H1 (cell line): ENCODE measurements around the gene GABRP. TPM values are rescaled to one million over a fixed set of nuclear protein-coding genes. Genes with fewer than 3 reads are reported as not detected.

Experiments used
- CHD7 ChIP-seq: fragments of 300-600 bp; sonication (generic); IDR thresholded peaks from 2 replicates; pipeline ENCODE4 v1.7.1; 2012; ENCODE audit warnings: low read length, moderate library complexity, mild to moderate bottlenecking, inconsistent platforms; ENCODE audit not compliant: insufficient replicate concordance
- JUN ChIP-seq: IDR thresholded peaks from 2 replicates; pipeline ENCODE4 v1.6.1; 2011; ENCODE audit warnings: low read depth, mild to moderate bottlenecking, improper control_type of control experiment, low read length
- TEAD4 ChIP-seq: IDR thresholded peaks from 2 replicates; pipeline ENCODE4 v1.6.1; 2012; ENCODE audit warnings: low read depth, low read length, inconsistent platforms, mixed read lengths
- polyA plus RNA-seq, 7 experiments: library from polyadenylated mRNA; depleted of rRNA in 3 of 7; stranded (reverse) in 5 of 7; unstranded in 2 of 7; fragments of >200 nt in 5 of 7; fragments of 200-250 nt in 2 of 7; gene quantifications; 1 replicate in 5 of 7; 2 replicates in 1 of 7; 4 replicates in 1 of 7; pipeline versions ENCODE4 v1.2.1 to v1.2.3, GENCODE V29; 2011 to 2013; ENCODE audit warnings: missing spikeins in 2 of 7, mixed read lengths in 2 of 7
- total RNA-seq: library from RNA; stranded (reverse); fragmentation: NEBNext Ultra II Directional; extraction: Animal tissue kit (Norgen Biotek cat#: 25700); gene quantifications from 2 replicates; pipeline ENCODE4 v1.2.1, GENCODE V29; 2021

The GABRP gene
- total and polyA plus RNA-seq, 2 of the 8 experiments (the other 6 are each of a cell fraction or from before 2014, with no cell fraction given) = 3.7 to 4.0 TPM

- TF ChIP-seq CHD7 (no peak), TEAD4 (peak; percentile 93), JUN (no peak)
Observed at GRCh38 chr5:170745481-170746071, 37.9 kb upstream of the GABRP start (continued).
